ENCODE results near the gene PHACTR1. TPM values are rescaled to one million over a fixed set of nuclear protein-coding genes. Genes with fewer than 3 reads are reported as not detected.

PHACTR1 gene
- total RNA-seq, 4 donors from 2014 or later = 2.6 to 11.2 (median 4.9) TPM

- no peak for TF ChIP-seq CTCF (IDR thresholded peaks at IDR 0.05; ENCODE audit: low read depth)
Measured at GRCh38 chr6:13297391-13297790, 580.8 kb downstream of the PHACTR1 start.

GRCh38 chr6:13298446-13298845 is 581.9 kb downstream of the PHACTR1 start:
- TF ChIP-seq CTCF (IDR thresholded peaks at IDR 0.05; ENCODE audit: low read depth) = no peak

GRCh38 chr6:13299403-13299821 is 582.8 kb downstream of the PHACTR1 start:
- TF ChIP-seq CTCF (IDR thresholded peaks at IDR 0.05; ENCODE audit: low read depth) = no peak

- TF ChIP-seq CTCF (IDR thresholded peaks at IDR 0.05; ENCODE audit: low read depth) = no peak
Measured at GRCh38 chr6:13299918-13300317, 583.4 kb downstream of the PHACTR1 start.

- no peak for TF ChIP-seq CTCF (IDR thresholded peaks at IDR 0.05; ENCODE audit: low read depth)
Measured at GRCh38 chr6:13300643-13301590, 584.4 kb downstream of the PHACTR1 start.

- no peak for TF ChIP-seq CTCF (IDR thresholded peaks at IDR 0.05; ENCODE audit: low read depth)
Measured at GRCh38 chr6:13302291-13302690, 585.7 kb downstream of the PHACTR1 start.

GRCh38 chr6:13302751-13303667 is 586.4 kb downstream of the PHACTR1 start:
- no peak for TF ChIP-seq CTCF (IDR thresholded peaks at IDR 0.05; ENCODE audit: low read depth)

Data from subcutaneous adipose tissue (tissue), 4 donors.